Frontal cortex (tissue), 4 donors: ENCODE measurements around the gene ISM1. TPM values are rescaled to one million over a fixed set of nuclear protein-coding genes. Genes with fewer than 3 reads are reported as not detected.

Experiments
- DNase-seq, 2 donors: peaks; one replicate each; pipeline ENCODE4 v3.0.0; 2012; ENCODE audit warnings: low spot score in 2 of 2
- FAIRE-seq: peaks from 2 replicates; lab custom pipeline; 2012; peaks lifted over from hg19 to GRCh38; lab: Jason Lieb, UNC
- total RNA-seq: library from RNA; depleted of rRNA; stranded (reverse); fragments of >200 nt; gene quantifications from one replicate; pipeline ENCODE4 v1.2.3, GENCODE V29; 2014
- donor health status: control.
- donor health status: control.
- donor health status: control.

Gene ISM1
- total RNA-seq, 1 donor from 2014 or later = 1.6 TPM

GRCh38 chr20:13276945-13277541 lies 56.0 kb downstream of the ISM1 start:
- DNase-seq = no peak
- FAIRE-seq = no peak

- no peak for FAIRE-seq
- no peak for DNase-seq
Observed at GRCh38 chr20:13277663-13278295, 56.7 kb downstream of the ISM1 start.

- DNase-seq (no peak), FAIRE-seq (no peak)
Observed at GRCh38 chr20:13278812-13279570, 57.9 kb downstream of the ISM1 start.

- FAIRE-seq (no peak), DNase-seq (no peak)
Observed at GRCh38 chr20:13280609-13281324, 59.7 kb downstream of the ISM1 start.

GRCh38 chr20:13283869-13284829 lies 63.1 kb downstream of the ISM1 start:
- FAIRE-seq = no peak
- DNase-seq = no peak

GRCh38 chr20:13284830-13285229 lies 63.8 kb downstream of the ISM1 start:
- DNase-seq (no peak), FAIRE-seq (no peak)

GRCh38 chr20:13285408-13285807 lies 64.3 kb downstream of the ISM1 start:
- no peak for FAIRE-seq

GRCh38 chr20:13286052-13286451 lies 65.0 kb downstream of the ISM1 start:
- no peak for DNase-seq

More at GRCh38 chr20:13285408-13285807, 64.3 kb downstream of the ISM1 start:
- no peak for DNase-seq

GRCh38 chr20:13286607-13287006 lies 65.5 kb downstream of the ISM1 start:
- FAIRE-seq = no peak

More at GRCh38 chr20:13286052-13286451, 65.0 kb downstream of the ISM1 start:
- no peak for FAIRE-seq

GRCh38 chr20:13288357-13288756 lies 67.3 kb downstream of the ISM1 start:
- FAIRE-seq (no peak), DNase-seq (no peak)

More at GRCh38 chr20:13286607-13287006, 65.5 kb downstream of the ISM1 start:
- DNase-seq = no peak

GRCh38 chr20:13289031-13289430 lies 68.0 kb downstream of the ISM1 start:
- FAIRE-seq (no peak), DNase-seq (no peak)

GRCh38 chr20:13290724-13291123 lies 69.7 kb downstream of the ISM1 start:
- no peak for DNase-seq
- no peak for FAIRE-seq

- FAIRE-seq = no peak
- no peak for DNase-seq
Observed at GRCh38 chr20:13291157-13291556, 70.1 kb downstream of the ISM1 start.

GRCh38 chr20:13292201-13292885 lies 71.3 kb downstream of the ISM1 start:
- DNase-seq (no peak), FAIRE-seq (no peak)

GRCh38 chr20:13294522-13294921 lies 73.4 kb downstream of the ISM1 start:
- FAIRE-seq (no peak), DNase-seq (no peak)

- FAIRE-seq = no peak
- no peak for DNase-seq
Observed at GRCh38 chr20:13295637-13296036, 74.6 kb downstream of the ISM1 start.

GRCh38 chr20:13296070-13296469 lies 75.0 kb downstream of the ISM1 start:
- FAIRE-seq = no peak
- no peak for DNase-seq

GRCh38 chr20:13297147-13297899 lies 76.2 kb downstream of the ISM1 start:
- FAIRE-seq = no peak
- DNase-seq = no peak
